Measurements from ENCODE around the gene DNAJC10. TPM values are rescaled to one million over a fixed set of nuclear protein-coding genes. Genes with fewer than 3 reads are reported as not detected.

DNAJC10 gene
- total and polyA plus RNA-seq, 9 of the 15 experiments (the other 6 are each of a cell fraction or from before 2014, with no cell fraction given): 9.8 to 77.7 (median 57.3) TPM

DNA sequence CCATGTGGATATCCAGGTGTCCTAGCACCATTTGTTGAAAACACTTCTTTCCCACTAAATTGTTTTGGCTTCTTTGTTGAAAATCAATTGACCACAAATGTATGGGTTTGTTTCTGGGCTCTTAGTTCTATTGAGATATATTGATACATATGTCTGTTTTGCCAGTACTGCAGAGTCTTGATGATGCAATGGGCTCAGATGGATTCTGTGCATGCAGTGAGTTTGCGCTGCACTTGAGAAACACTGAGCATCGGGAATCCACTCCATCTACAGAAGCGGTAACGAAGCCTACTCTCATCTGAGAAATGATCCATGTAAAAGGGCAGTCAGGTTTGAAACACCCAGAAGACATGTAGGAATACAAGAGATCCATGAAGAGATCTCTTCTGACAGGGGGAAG lies 21.9 kb upstream of the DNAJC10 start:
- no peak for DNase-seq (ENCODE audit: extremely low read depth in 1 of 4, low spot score in 3 of 4)
- intact Hi-C loops (cut with micrococcal nuclease) (no loop called here), in situ Hi-C loops (cut with MboI) (no loop called here)
- WGBS (ENCODE audit: insufficient coverage, low coverage, missing lambda C conversion rate): 4% methylated on average over 4 of the region's 4 CpGs
- no peak overlapping the region for H2AFZ ChIP-seq (ENCODE audit: low read depth, low read length)
- FAIRE-seq: peak; percentile 11
- H3K27ac ChIP-seq (ENCODE audit: extremely low read depth, low read depth, low read length): no peak overlapping the region
- no peaks in the 10 kb centered on the region for H3K36me3 ChIP-seq (ENCODE audit: control insufficient read depth, insufficient read depth, low read length)
- POLR2A ChIA-PET: interaction anchor here (0.6 kb wide), 1 partner anchor 21 kb away, joined by 3 read pairs; no protein-coding TSS in a partner anchor
- H3K4me2 ChIP-seq (ENCODE audit: insufficient read depth, low read length): no peak overlapping the region
- no peak overlapping the region for H3K4me3 ChIP-seq
- CTCF ChIA-PET (ENCODE audit: low intra/inter-chr PET ratio): no interaction called here
- H3K9ac ChIP-seq (ENCODE audit: insufficient read depth in 1 of 2, low read depth in 2 of 2, low read length in 2 of 2): no peak overlapping the region
- peaks cover 0 to 3% of the 10 kb centered on the region in 2 experiments; a peak in 1 of 5 replicates for H3K27me3 ChIP-seq (ENCODE audit: control insufficient read depth in 2 of 2, insufficient read depth in 2 of 2, low read length in 2 of 2)
- no peaks in the 10 kb centered on the region for H3K79me2 ChIP-seq (ENCODE audit: control insufficient read depth, insufficient read depth, low read length)
- peak; percentile 57 for ATAC-seq
- no peaks in the 10 kb centered on the region for H3K9me1 ChIP-seq (ENCODE audit: control insufficient read depth, insufficient read depth, low read length)
- no peaks in the 10 kb centered on the region for H3K9me3 ChIP-seq (replicated peaks; ENCODE audit: control insufficient read depth, insufficient read depth, low read depth, low read length)
- no TSS peak for BruUV-seq (replicated peaks)
- no peaks in the 10 kb centered on the region for H4K20me1 ChIP-seq (replicated peaks; ENCODE audit: control insufficient read depth, insufficient read depth, low read length)
- H3K4me1 ChIP-seq (replicated peaks in 1 of 2; ENCODE audit: control insufficient read depth in 2 of 2, insufficient read depth in 2 of 2, low read length in 2 of 2): no peaks in the 10 kb centered on the region
- TF ChIP-seq, protein P1, sequence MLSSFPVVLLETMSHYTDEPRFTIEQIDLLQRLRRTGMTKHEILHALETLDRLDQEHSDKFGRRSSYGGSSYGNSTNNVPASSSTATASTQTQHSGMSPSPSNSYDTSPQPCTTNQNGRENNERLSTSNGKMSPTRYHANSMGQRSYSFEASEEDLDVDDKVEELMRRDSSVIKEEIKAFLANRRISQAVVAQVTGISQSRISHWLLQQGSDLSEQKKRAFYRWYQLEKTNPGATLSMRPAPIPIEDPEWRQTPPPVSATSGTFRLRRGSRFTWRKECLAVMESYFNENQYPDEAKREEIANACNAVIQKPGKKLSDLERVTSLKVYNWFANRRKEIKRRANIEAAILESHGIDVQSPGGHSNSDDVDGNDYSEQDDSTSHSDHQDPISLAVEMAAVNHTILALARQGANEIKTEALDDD (IDR thresholded peaks at IDR 0.05): no peak
- TF ChIP-seq ILK (tag; IDR thresholded peaks at IDR 0.05; ENCODE audit: borderline replicate concordance, low read depth) (no peak), SREBF2 (CRISPR knock-in tag; IDR thresholded peaks at IDR 0.05) (no peak), NCOR1 (IDR thresholded peaks at IDR 0.05) (no peak), ZFX (CRISPR knock-in tag; IDR thresholded peaks at IDR 0.05) (no peak), CEBPG (CRISPR knock-in tag; IDR thresholded peaks at IDR 0.05) (no peak), CEBPG (tag; conservative IDR thresholded peaks at IDR 0.05 in 1 of 2, IDR thresholded peaks at IDR 0.05 in 1 of 2) (peak; percentile 19 to 57; a peak in 2 of 4 replicates), U2AF2 (optimal IDR thresholded peaks at IDR 0.05; ENCODE audit: low read depth, low read length) (no peak), NELFE (IDR thresholded peaks at IDR 0.05; ENCODE audit: insufficient read depth, insufficient read length) (no peak), HDGF (IDR thresholded peaks at IDR 0.05) (no peak), YBX1 (IDR thresholded peaks at IDR 0.05) (no peak), TSC22D4 (tag; IDR thresholded peaks at IDR 0.05) (no peak), ZSCAN32 (CRISPR knock-in tag; IDR thresholded peaks at IDR 0.05) (no peak), BDP1 (IDR thresholded peaks at IDR 0.05; ENCODE audit: insufficient read depth, insufficient read length) (no peak), RAD21 (CRISPR knock-in tag; conservative IDR thresholded peaks at IDR 0.05 in 1 of 2, IDR thresholded peaks at IDR 0.05 in 1 of 2) (no peak), FOXJ2 (tag; IDR thresholded peaks at IDR 0.05) (no peak), RBM15 (IDR thresholded peaks at IDR 0.05; ENCODE audit: insufficient read depth, low read length) (no peak), MCM3 (IDR thresholded peaks at IDR 0.05) (no peak), FOXJ3 (CRISPR knock-in tag; IDR thresholded peaks at IDR 0.05) (no peak), NRF1 (conservative IDR thresholded peaks at IDR 0.05 in 1 of 2, IDR thresholded peaks at IDR 0.05 in 1 of 2) (peak in 1 of 2 experiments; percentile 16; a peak in 1 of 4 replicates), PHTF2 (CRISPR knock-in tag; IDR thresholded peaks at IDR 0.05) (no peak)
- TF ChIP-seq, protein P2, sequence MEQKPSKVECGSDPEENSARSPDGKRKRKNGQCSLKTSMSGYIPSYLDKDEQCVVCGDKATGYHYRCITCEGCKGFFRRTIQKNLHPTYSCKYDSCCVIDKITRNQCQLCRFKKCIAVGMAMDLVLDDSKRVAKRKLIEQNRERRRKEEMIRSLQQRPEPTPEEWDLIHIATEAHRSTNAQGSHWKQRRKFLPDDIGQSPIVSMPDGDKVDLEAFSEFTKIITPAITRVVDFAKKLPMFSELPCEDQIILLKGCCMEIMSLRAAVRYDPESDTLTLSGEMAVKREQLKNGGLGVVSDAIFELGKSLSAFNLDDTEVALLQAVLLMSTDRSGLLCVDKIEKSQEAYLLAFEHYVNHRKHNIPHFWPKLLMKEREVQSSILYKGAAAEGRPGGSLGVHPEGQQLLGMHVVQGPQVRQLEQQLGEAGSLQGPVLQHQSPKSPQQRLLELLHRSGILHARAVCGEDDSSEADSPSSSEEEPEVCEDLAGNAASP (IDR thresholded peaks at IDR 0.05): no peak
- TF ChIP-seq, protein P3, sequence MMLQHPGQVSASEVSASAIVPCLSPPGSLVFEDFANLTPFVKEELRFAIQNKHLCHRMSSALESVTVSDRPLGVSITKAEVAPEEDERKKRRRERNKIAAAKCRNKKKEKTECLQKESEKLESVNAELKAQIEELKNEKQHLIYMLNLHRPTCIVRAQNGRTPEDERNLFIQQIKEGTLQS (IDR thresholded peaks at IDR 0.05): peak; percentile 67
- TF ChIP-seq, protein P3 (CRISPR knock-in tag; conservative IDR thresholded peaks at IDR 0.05): no peak
